ENCODE data around the gene JDP2. TPM values are rescaled to one million over a fixed set of nuclear protein-coding genes. Genes with fewer than 3 reads are reported as not detected.

Gene JDP2
- total and polyA plus RNA-seq, 2 of the 4 experiments (the other 2 are of a cell fraction) = 35.7 to 38.4 TPM

DNA sequence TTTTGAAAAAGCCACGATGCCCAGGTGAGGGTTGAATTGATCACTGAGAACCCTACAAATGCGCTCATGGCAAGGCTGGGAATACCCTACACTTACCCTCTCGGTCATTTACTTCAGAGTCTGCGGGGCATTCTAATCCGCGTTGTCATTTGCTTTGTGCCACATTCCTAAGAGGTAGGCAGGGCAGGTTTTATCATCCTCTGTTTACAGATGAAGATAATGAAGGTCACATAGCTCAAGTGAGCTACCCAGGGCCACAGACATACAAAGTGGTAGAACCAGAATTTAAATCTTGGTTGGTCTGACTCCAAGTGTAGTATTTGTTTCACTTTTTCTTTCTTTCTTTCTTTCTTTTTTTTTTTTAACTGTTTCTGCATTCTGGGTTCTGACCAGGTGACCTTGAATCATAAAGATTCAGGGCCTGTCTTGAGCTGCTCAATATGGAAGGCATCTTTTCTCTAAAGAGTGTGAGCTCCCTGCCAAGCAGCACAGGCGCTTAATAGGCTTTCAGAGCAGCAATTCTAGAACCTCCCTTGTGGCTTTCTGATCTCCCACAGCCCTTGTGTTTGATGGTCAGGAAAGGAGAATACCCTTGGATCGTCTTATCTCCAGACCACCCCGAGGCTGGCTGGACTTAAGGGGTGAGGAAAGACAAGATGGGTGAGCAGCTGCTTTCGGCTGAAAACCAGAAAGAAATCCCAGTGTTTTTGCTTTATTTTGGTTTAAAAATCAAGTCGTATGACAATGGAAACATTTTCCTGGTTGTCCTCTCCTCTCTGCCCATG, 93.8 kb downstream of the JDP2 start:
- POLR2A ChIA-PET (ENCODE audit: unreplicated experiment) = no interaction called here

More for the DNA sequence above, 93.8 kb downstream of the JDP2 start:
- CTCF ChIA-PET = interaction anchor here (0.6 kb wide), 1 partner anchor 14 kb away, joined by 4 read pairs; no protein-coding TSS in a partner anchor
- H4K20me1 ChIP-seq (ENCODE audit: insufficient read depth, low read length) = no peaks in the 10 kb centered on the region
- no peaks in the 10 kb centered on the region for H3K36me3 ChIP-seq (ENCODE audit: control insufficient read depth, insufficient read depth, low read length)
- H3K9me3 ChIP-seq (ENCODE audit: control insufficient read depth, insufficient read depth, low read length) = no peaks in the 10 kb centered on the region
- H3K4me1 ChIP-seq (ENCODE audit: control insufficient read depth, insufficient read depth, low read length) = peaks cover 2% of the 10 kb centered on the region; the same call in 1 of the 2 replicates
- no peaks in the 10 kb centered on the region for H3K79me1 ChIP-seq (ENCODE audit: low read depth in 1 of 2, low read length in 2 of 2)
- TF ChIP-seq MAFK (IDR thresholded peaks at IDR 0.05; ENCODE audit: low read depth, low read length) = no peak
- H3K18ac ChIP-seq (ENCODE audit: low read depth, low read length) = no peak overlapping the region
- DNase-seq (no peak), ATAC-seq (ENCODE audit: low read depth) (no peak)
- no peak overlapping the region for H3K14ac ChIP-seq (replicated peaks; ENCODE audit: low read depth, low read length)
- H3K56ac ChIP-seq (ENCODE audit: extremely low read depth, insufficient read depth, low read length) = no peak overlapping the region
- no peak overlapping the region for H4K91ac ChIP-seq (ENCODE audit: insufficient read depth, low read depth, low read length)
- in situ Hi-C loops (cut with MboI; ENCODE audit: low sequenced_read_pairs) (no loop called here), dilution Hi-C loops (cut with HindIII; ENCODE audit: low sequenced_read_pairs, unreplicated experiment) (no loop called here), intact Hi-C loops (cut with micrococcal nuclease) (no loop called here)
- no peak overlapping the region for H4K5ac ChIP-seq (ENCODE audit: low read depth, low read length)
- H3K9ac ChIP-seq (ENCODE audit: low read depth, low read length) = no peak overlapping the region
- H2BK5ac ChIP-seq (ENCODE audit: low read depth, low read length, poor library complexity, severe bottlenecking) = no peak overlapping the region
- H3K4me2 ChIP-seq (ENCODE audit: low read depth, low read length) = no peak overlapping the region
- no peak overlapping the region for H2BK15ac ChIP-seq (ENCODE audit: low read depth, low read length)
- no peak overlapping the region for H2AFZ ChIP-seq (replicated peaks; ENCODE audit: low read length, poor library complexity)
- H2BK20ac ChIP-seq (ENCODE audit: low read depth, low read length) = no peak overlapping the region
- H4K8ac ChIP-seq (ENCODE audit: low read depth in 2 of 2, low read length in 2 of 2) = no peak overlapping the region
- H2BK120ac ChIP-seq (ENCODE audit: low read depth, low read length) = no peak overlapping the region
- peaks cover 19% of the 10 kb centered on the region for H3K27me3 ChIP-seq (ENCODE audit: control insufficient read depth, insufficient read depth, low read length)
- peaks cover 3% of the 10 kb centered on the region; the same call in 1 of the 2 replicates for H3K9me1 ChIP-seq (ENCODE audit: insufficient read depth, low read length)
- no peak overlapping the region for H3K27ac ChIP-seq (ENCODE audit: insufficient read depth, low read length)
- no peak overlapping the region for H3K4ac ChIP-seq (ENCODE audit: low read depth, low read length)
- no peak overlapping the region for H3K23ac ChIP-seq (ENCODE audit: low read depth, low read length)
- no CpG with 5 or more reads among the region's 11 CpGs for WGBS, 2 experiments (ENCODE audit: extremely low coverage in 2 of 2, insufficient read length in 1 of 2)
- H2AK9ac ChIP-seq (replicated peaks; ENCODE audit: low read depth, low read length, poor library complexity) = no peak overlapping the region
- H3K4me3 ChIP-seq (ENCODE audit: insufficient read depth, low read depth, low read length) = no peak overlapping the region
- H2AK5ac ChIP-seq (ENCODE audit: low read depth, low read length) = no peak overlapping the region
- no TSS peak for BruUV-seq (replicated peaks)
